ENCODE data around the gene AGO4.

GRCh38 chr1:35894183-35894582, 86.4 kb downstream of the AGO4 start:
- TF ChIP-seq CTCF (conservative IDR thresholded peaks at IDR 0.05; ENCODE audit: low read length), result no peak
- TF ChIP-seq EZH2phosphoT487 (IDR thresholded peaks at IDR 0.05; ENCODE audit: borderline replicate concordance, low read depth, low read length), result no peak

All from OCI-LY7 (cell line).